A549 (cell line): Measurements from ENCODE around the gene OGFR.

Source experiments
- CEBPB ChIP-seq, 2 experiments: fragments of >200 bp in 1 of 2; sonication (Bioruptor Twin) in 1 of 2; formaldehyde crosslinking in 1 of 2; IDR thresholded peaks; 2 replicates each; pipeline ENCODE4 v1.6.1; 2012 to 2016
- CTCF ChIP-seq: fragments of >200 bp; sonication (Bioruptor Twin); formaldehyde crosslinking; IDR thresholded peaks from 3 replicates; pipeline ENCODE4 v1.5.1; 2016
- KDM1A ChIP-seq: fragments of 200-600 bp; sonication (generic); IDR thresholded peaks from 2 replicates; pipeline ENCODE4 v1.6.1; 2016; ENCODE audit warnings: low read depth, mild to moderate bottlenecking
- NFE2L2 ChIP-seq: fragments of 150-350 bp; conservative IDR thresholded peaks from 2 replicates; pipeline ENCODE4 v1.6.1; 2014; ENCODE audit warnings: low read length
- POLR2A ChIP-seq: IDR thresholded peaks from 2 replicates; pipeline ENCODE4 v1.6.1; 2012; ENCODE audit warnings: mild to moderate bottlenecking, low read length

GRCh38 chr20:62827311-62828038 lies 22.8 kb downstream of the OGFR start:
- TF ChIP-seq POLR2A (no peak), CEBPB (IDR thresholded peaks at IDR 0.05) (no peak), NFE2L2 (no peak), CTCF (no peak), KDM1A (no peak)
